Astrocyte (in vitro differentiated cells and primary cell): ENCODE data around the gene ITPR2. TPM values are rescaled to one million over a fixed set of nuclear protein-coding genes. Genes with fewer than 3 reads are reported as not detected.
A peak's percentile ranks its signal among the peaks of the same experiment; 100 is the strongest.

Source experiments
- DNase-seq: peaks from one replicate; pipeline ENCODE4 v3.0.0-alpha.2; 2010; ENCODE audit warnings: low read depth
- FAIRE-seq: peaks from 2 replicates; lab custom pipeline; 2011; peaks lifted over from hg19 to GRCh38; lab: Jason Lieb, UNC
- H2AFZ ChIP-seq: 2 replicates; pipeline ENCODE4 v1.6.0; 2012; ENCODE audit warnings: low read depth, low read length, inconsistent platforms
- H3K27ac ChIP-seq: 2 replicates; pipeline ENCODE4 v1.5.1; 2011; ENCODE audit warnings: low read depth, low read length, inconsistent platforms
- H3K27me3 ChIP-seq: 2 replicates; pipeline ENCODE4 v1.6.0; 2011; ENCODE audit warnings: low read length, inconsistent platforms; ENCODE audit not compliant: insufficient read depth
- H3K36me3 ChIP-seq: 2 replicates; pipeline ENCODE4 v1.5.1; 2011; ENCODE audit warnings: low read length, inconsistent platforms; ENCODE audit not compliant: insufficient read depth
- H3K4me1 ChIP-seq: 2 replicates; pipeline ENCODE4 v1.5.1; 2011; ENCODE audit warnings: low read length, inconsistent platforms; ENCODE audit not compliant: insufficient read depth
- H3K4me2 ChIP-seq: 2 replicates; pipeline ENCODE4 v1.6.0; 2012; ENCODE audit warnings: low read length, inconsistent platforms
- H3K4me3 ChIP-seq: 2 replicates; pipeline ENCODE4 v1.5.1; 2011; ENCODE audit warnings: low read depth, mild to moderate bottlenecking, low read length, inconsistent platforms; ENCODE audit not compliant: insufficient read depth
- H3K79me2 ChIP-seq: 2 replicates; pipeline ENCODE4 v1.6.0; 2012; ENCODE audit warnings: mild to moderate bottlenecking, low read length, inconsistent platforms; ENCODE audit not compliant: insufficient read depth
- H3K9ac ChIP-seq: 2 replicates; pipeline ENCODE4 v1.6.0; 2012; ENCODE audit warnings: mild to moderate bottlenecking, low read length, inconsistent platforms
- H3K9me3 ChIP-seq: 2 replicates; pipeline ENCODE4 v1.5.1; 2012; ENCODE audit warnings: low read depth, mild to moderate bottlenecking, low read length, inconsistent platforms; ENCODE audit not compliant: insufficient read depth
- H4K20me1 ChIP-seq: 2 replicates; pipeline ENCODE4 v1.6.0; 2012; ENCODE audit warnings: low read length, inconsistent platforms; ENCODE audit not compliant: insufficient read depth
- H3K27ac Mint-ChIP-seq: one replicate; pipeline ENCODE4 v1.8.0; 2021; ENCODE audit warnings: mild to moderate bottlenecking, mixed read lengths; ENCODE audit not compliant: unreplicated experiment
- H3K27me3 Mint-ChIP-seq: one replicate; pipeline ENCODE4 v1.8.0; 2021; ENCODE audit warnings: low read depth, mixed read lengths; ENCODE audit not compliant: unreplicated experiment
- H3K36me3 Mint-ChIP-seq: one replicate; pipeline ENCODE4 v1.8.0; 2021; ENCODE audit warnings: low read depth, mixed read lengths; ENCODE audit not compliant: unreplicated experiment
- H3K4me1 Mint-ChIP-seq: one replicate; pipeline ENCODE4 v1.8.0; 2021; ENCODE audit warnings: low read depth, mixed read lengths; ENCODE audit not compliant: unreplicated experiment
- H3K4me3 Mint-ChIP-seq: one replicate; pipeline ENCODE4 v1.8.0; 2021; ENCODE audit warnings: mild to moderate bottlenecking, moderate library complexity, mixed read lengths; ENCODE audit not compliant: unreplicated experiment
- H3K9me3 Mint-ChIP-seq: one replicate; pipeline ENCODE4 v1.8.0; 2021; ENCODE audit warnings: mild to moderate bottlenecking, mixed read lengths; ENCODE audit not compliant: unreplicated experiment
- EZH2 ChIP-seq: IDR thresholded peaks from 2 replicates; pipeline ENCODE4 v1.6.1; 2012; ENCODE audit warnings: mild to moderate bottlenecking, low read length, inconsistent platforms; ENCODE audit not compliant: insufficient read depth
- total RNA-seq: library from RNA; stranded (reverse); gene quantifications from 2 replicates; pipeline ENCODE4 v1.2.1, GENCODE V29; 2021
- TF ChIP-seq, protein P1 (sequence below): IDR thresholded peaks from 2 replicates; pipeline ENCODE4 v1.5.1; 2011; ENCODE audit warnings: low read depth, mild to moderate bottlenecking, inconsistent platforms, low read length, moderate library complexity; ENCODE audit not compliant: insufficient read depth

The ITPR2 gene
- total RNA-seq, 1 donor from 2014 or later = 24.4 TPM

DNA sequence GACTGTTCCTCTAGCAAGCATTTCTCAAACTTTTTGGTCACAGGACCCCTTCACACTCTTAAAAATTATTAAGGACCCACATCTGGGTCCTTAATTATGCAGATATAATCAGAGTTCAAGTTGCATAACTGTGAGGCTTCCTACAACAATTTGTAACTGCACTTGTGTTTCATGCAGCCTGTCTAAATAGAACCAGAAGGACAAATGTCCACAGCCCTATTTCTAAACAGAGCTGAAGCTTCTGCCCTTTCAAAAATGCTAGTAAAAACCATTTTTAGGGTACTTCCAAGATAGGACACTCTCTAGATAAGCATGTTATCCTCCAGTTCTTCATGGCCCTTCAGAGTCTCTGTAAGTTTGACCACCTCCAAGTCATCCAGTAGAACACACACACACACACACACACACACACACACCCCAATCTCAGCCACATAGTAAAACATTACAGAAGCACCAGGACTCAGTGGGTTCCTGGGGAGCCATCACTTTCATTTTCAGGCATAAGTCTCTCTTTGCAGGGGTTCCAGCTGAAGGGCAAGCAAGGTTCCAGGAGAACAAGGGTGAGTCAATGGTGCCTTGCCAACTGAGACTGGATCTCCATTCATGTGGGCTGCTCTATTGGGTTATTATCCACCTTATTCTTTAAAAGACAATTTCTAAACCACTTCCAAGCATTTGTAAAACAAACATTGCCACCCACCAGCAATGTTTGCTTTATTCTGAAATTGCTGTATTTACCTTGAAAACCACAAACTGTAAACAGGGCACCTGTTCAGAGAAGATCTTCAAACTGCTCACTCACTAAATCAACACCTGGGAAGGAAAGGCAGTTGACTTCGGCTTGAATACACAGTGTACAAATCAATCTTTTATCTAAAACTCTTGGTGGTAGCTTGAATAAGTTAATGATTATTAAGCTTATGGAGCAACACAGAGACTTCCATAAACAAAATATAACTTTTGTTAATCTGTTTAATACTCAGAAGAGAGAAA is 64.1 kb downstream of the ITPR2 start:
- no peaks in the 10 kb centered on the region for H4K20me1 ChIP-seq
- H3K9ac ChIP-seq = no peak overlapping the region
- no peaks in the 10 kb centered on the region for H3K79me2 ChIP-seq
- H3K4me2 ChIP-seq = no peak overlapping the region
- Mint-ChIP-seq H3K4me3 (no peak overlapping the region), H3K27me3 (no peaks in the 10 kb centered on the region), H3K36me3 (no peaks in the 10 kb centered on the region), H3K9me3 (no peaks in the 10 kb centered on the region), H3K27ac (no peak overlapping the region), H3K4me1 (peaks cover 16% of the 10 kb centered on the region)
- H3K4me1 ChIP-seq = no peaks in the 10 kb centered on the region
- FAIRE-seq (no peak), DNase-seq (no peak)
- H2AFZ ChIP-seq = no peak overlapping the region
- TF ChIP-seq EZH2 = no peak
- TF ChIP-seq, protein P1, sequence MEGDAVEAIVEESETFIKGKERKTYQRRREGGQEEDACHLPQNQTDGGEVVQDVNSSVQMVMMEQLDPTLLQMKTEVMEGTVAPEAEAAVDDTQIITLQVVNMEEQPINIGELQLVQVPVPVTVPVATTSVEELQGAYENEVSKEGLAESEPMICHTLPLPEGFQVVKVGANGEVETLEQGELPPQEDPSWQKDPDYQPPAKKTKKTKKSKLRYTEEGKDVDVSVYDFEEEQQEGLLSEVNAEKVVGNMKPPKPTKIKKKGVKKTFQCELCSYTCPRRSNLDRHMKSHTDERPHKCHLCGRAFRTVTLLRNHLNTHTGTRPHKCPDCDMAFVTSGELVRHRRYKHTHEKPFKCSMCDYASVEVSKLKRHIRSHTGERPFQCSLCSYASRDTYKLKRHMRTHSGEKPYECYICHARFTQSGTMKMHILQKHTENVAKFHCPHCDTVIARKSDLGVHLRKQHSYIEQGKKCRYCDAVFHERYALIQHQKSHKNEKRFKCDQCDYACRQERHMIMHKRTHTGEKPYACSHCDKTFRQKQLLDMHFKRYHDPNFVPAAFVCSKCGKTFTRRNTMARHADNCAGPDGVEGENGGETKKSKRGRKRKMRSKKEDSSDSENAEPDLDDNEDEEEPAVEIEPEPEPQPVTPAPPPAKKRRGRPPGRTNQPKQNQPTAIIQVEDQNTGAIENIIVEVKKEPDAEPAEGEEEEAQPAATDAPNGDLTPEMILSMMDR = no peak
- no peaks in the 10 kb centered on the region for H3K36me3 ChIP-seq
- no peaks in the 10 kb centered on the region for H3K27me3 ChIP-seq
- H3K4me3 ChIP-seq = no peak overlapping the region
- H3K9me3 ChIP-seq = no peaks in the 10 kb centered on the region
- H3K27ac ChIP-seq = no peak overlapping the region

DNA sequence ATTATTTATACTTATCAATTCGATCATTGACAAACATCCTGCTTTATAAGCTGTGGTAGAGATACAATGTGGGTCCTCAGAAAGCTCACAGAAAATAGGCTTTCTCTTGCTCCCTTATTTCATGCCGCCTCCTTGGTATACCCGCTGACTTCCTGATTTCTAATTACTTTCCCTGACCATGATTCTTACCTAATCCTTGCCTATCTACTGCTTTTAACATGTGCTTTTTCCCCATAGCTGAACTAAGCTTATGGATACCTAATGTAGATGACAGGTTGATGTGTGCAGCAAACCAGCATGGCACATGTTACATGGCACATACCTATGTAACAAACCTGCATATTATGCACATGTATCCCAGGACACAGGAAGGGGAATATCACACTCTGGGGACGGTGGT is 65.1 kb downstream of the ITPR2 start:
- Histone ChIP-seq H3K9me3 (no peaks in the 10 kb centered on the region), H3K4me1 (no peaks in the 10 kb centered on the region), H2AFZ (no peak overlapping the region), H3K27me3 (no peaks in the 10 kb centered on the region), H3K9ac (no peak overlapping the region), H3K79me2 (no peaks in the 10 kb centered on the region), H4K20me1 (no peaks in the 10 kb centered on the region), H3K27ac (no peak overlapping the region), H3K4me2 (no peak overlapping the region), H3K4me3 (no peak overlapping the region), H3K36me3 (no peaks in the 10 kb centered on the region)
- DNase-seq (no peak), FAIRE-seq (no peak)
- Mint-ChIP-seq H3K9me3 (no peaks in the 10 kb centered on the region), H3K27me3 (no peaks in the 10 kb centered on the region), H3K36me3 (no peaks in the 10 kb centered on the region), H3K4me1 (peaks cover 16% of the 10 kb centered on the region), H3K4me3 (no peak overlapping the region), H3K27ac (no peak overlapping the region)
- TF ChIP-seq EZH2 = no peak
- TF ChIP-seq, protein P1 = no peak

DNA sequence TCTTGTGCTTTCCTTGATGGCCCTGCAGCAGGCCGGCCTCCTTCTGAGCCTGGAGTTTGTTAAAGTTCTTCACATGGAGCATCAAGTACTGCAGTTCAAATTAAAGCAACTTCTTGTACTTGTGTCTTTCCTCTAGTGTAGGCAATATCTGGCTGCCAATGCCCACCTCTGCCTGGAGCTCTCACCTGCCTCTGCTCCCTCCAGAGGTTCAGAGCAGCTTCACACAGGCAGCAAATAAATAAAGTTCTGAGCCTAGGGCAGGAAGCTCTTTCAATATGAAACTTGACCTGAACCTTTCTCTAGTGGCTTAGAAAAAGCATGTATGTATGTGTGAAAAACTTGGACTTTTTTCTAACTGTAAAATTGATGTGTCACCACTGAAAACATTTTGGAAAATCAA is 65.9 kb downstream of the ITPR2 start:
- Histone ChIP-seq H3K9ac (no peak overlapping the region), H3K79me2 (no peaks in the 10 kb centered on the region), H2AFZ (no peak overlapping the region), H3K36me3 (no peaks in the 10 kb centered on the region), H3K27ac (no peak overlapping the region), H4K20me1 (no peaks in the 10 kb centered on the region), H3K27me3 (no peaks in the 10 kb centered on the region), H3K9me3 (no peaks in the 10 kb centered on the region), H3K4me1 (no peaks in the 10 kb centered on the region), H3K4me3 (no peak overlapping the region), H3K4me2 (no peak overlapping the region)
- no peak for DNase-seq
- Mint-ChIP-seq H3K27me3 (no peaks in the 10 kb centered on the region), H3K27ac (peak overlapping the region; percentile 10), H3K4me3 (no peak overlapping the region), H3K9me3 (peaks cover under 1% of the 10 kb centered on the region), H3K36me3 (no peaks in the 10 kb centered on the region), H3K4me1 (peaks cover 16% of the 10 kb centered on the region)
- FAIRE-seq = peak; percentile 37
- TF ChIP-seq, protein P1 = no peak
- TF ChIP-seq EZH2 = no peak
